Measurements from ENCODE around the gene COL5A1.

Gene COL5A1

GRCh38 chr9:134880484-134881312 is 239.1 kb downstream of the COL5A1 start, which contains the start of gene FCN2:
Gene FCN2, plus strand, starts transcription at chr9:134880810. Its CDS starts 12 bp downstream, at chr9:134880822.
- no peak within 1 kb of the TSS for H3K4me3 Mint-ChIP-seq
- no peaks in the 10 kb centered on the region for H3K4me1 Mint-ChIP-seq (ENCODE audit: low read depth)
- H3K9me3 Mint-ChIP-seq (ENCODE audit: low read depth) = no peaks in the 10 kb centered on the region
- no peak within 1 kb of the TSS for H3K27ac Mint-ChIP-seq
- H3K36me3 Mint-ChIP-seq = no peaks in the 10 kb centered on the region
- H3K27me3 Mint-ChIP-seq = no peaks in the 10 kb centered on the region

GRCh38 chr9:134881313-134881670 is 239.7 kb downstream of the COL5A1 start:
- no peaks in the 10 kb centered on the region for H3K4me1 Mint-ChIP-seq (ENCODE audit: low read depth)
- no peaks in the 10 kb centered on the region for H3K9me3 Mint-ChIP-seq (ENCODE audit: low read depth)
- no peak overlapping the region for H3K27ac Mint-ChIP-seq
- no peaks in the 10 kb centered on the region for H3K36me3 Mint-ChIP-seq
- H3K4me3 Mint-ChIP-seq = no peak overlapping the region
- no peaks in the 10 kb centered on the region for H3K27me3 Mint-ChIP-seq

- Mint-ChIP-seq H3K4me3 (no peak overlapping the region), H3K27me3 (no peaks in the 10 kb centered on the region), H3K4me1 (ENCODE audit: low read depth) (no peaks in the 10 kb centered on the region), H3K9me3 (ENCODE audit: low read depth) (no peaks in the 10 kb centered on the region), H3K36me3 (no peaks in the 10 kb centered on the region), H3K27ac (no peak overlapping the region)
These were observed 240.7 kb downstream of the COL5A1 start for GRCh38 chr9:134882204-134882785.

DNA sequence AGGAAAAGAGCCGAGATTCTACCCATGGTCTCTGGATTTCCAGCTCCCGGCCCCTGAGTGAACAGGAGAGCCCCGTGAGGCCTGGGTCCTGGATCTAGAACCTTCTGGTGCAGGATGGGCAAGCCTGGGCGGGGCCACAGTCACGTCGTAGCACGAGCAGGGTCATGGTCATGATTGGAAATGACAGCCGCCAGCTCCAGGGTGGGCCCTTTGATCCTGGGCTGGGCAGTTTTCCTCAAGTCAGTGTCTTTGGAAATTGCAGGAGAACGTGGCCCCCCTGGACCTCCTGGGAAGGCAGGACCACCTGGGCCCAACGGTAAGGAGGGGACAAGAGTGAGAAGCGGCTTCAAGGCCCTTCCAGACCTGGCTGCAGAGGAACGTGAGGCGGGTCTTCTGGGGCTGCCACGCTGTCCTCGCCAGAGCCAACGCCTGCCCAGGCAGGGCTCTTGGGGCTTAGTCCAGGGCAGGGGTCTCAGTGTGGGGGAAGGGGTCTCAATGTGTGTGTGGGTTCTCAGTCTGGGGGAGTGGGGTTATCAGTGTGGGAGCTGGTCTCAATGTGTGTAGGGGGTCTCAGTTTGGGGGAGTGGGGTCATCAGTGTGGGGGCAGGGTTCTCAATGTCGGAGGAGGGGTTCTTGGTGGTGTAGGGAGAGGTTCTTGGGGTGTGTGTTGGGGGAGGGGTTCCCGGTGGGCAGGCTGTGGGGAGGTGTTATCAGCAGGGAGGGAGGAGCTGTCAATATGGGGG is 241.6 kb downstream of the COL5A1 start:
- Mint-ChIP-seq H3K36me3 (no peaks in the 10 kb centered on the region), H3K27ac (no peak overlapping the region), H3K4me3 (no peak overlapping the region), H3K9me3 (ENCODE audit: low read depth) (no peaks in the 10 kb centered on the region), H3K27me3 (no peaks in the 10 kb centered on the region), H3K4me1 (ENCODE audit: low read depth) (peaks cover 2% of the 10 kb centered on the region)

DNA sequence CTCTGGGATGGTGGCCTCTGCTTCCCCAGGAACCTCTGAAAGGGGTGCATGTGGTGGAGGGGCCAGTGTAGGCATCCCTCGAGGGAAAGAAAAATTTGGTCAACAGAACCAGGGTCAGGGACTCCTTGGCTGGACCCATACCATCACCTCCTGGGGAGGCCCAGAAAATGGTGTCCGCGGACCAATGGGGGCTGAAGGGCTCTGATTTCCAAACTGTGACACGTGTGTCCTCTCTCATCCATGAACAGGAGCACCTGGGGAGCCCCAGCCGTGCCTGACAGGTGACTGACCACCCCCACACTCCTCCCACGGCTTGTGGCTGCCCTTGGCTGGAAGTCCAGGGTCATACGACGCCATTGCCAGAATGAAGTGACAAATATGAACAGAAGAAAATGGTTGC is 242.9 kb downstream of the COL5A1 start:
- H3K4me1 Mint-ChIP-seq (ENCODE audit: low read depth) = peaks cover 2% of the 10 kb centered on the region
- H3K36me3 Mint-ChIP-seq = no peaks in the 10 kb centered on the region
- H3K4me3 Mint-ChIP-seq = no peak overlapping the region
- H3K9me3 Mint-ChIP-seq (ENCODE audit: low read depth) = no peaks in the 10 kb centered on the region
- H3K27me3 Mint-ChIP-seq = no peaks in the 10 kb centered on the region
- H3K27ac Mint-ChIP-seq = no peak overlapping the region

GRCh38 chr9:134885001-134885678 is 243.5 kb downstream of the COL5A1 start:
- Mint-ChIP-seq H3K4me3 (no peak overlapping the region), H3K36me3 (no peaks in the 10 kb centered on the region), H3K27ac (no peak overlapping the region), H3K27me3 (no peaks in the 10 kb centered on the region), H3K9me3 (ENCODE audit: low read depth) (no peaks in the 10 kb centered on the region), H3K4me1 (ENCODE audit: low read depth) (peaks cover 2% of the 10 kb centered on the region)

- H3K27ac Mint-ChIP-seq = no peak overlapping the region
- peaks cover under 1% of the 10 kb centered on the region for H3K27me3 Mint-ChIP-seq
- H3K4me3 Mint-ChIP-seq = no peak overlapping the region
- H3K9me3 Mint-ChIP-seq (ENCODE audit: low read depth) = no peaks in the 10 kb centered on the region
- H3K36me3 Mint-ChIP-seq = no peaks in the 10 kb centered on the region
- peaks cover 2% of the 10 kb centered on the region for H3K4me1 Mint-ChIP-seq (ENCODE audit: low read depth)
These were observed 244.2 kb downstream of the COL5A1 start for GRCh38 chr9:134885679-134886412.

DNA sequence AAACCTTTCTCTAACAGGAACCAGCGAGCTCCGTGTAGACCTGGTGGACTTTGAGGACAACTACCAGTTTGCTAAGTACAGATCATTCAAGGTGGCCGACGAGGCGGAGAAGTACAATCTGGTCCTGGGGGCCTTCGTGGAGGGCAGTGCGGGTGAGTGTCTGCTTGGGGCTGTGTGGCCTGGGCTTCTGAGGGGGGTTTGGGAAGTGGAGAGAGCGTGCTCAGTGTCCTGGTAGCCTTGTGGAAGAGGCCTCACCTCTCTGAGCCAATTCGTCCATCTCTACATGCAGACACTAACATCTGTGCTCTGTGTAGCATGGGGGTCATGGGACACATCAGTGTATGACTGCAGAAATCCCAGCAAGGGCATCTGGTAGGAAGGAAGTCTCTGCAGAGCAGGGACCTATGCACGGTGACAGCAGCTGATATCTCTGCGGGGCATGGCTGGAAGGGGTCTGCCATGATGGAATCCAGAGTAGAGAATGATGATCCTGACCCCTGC is 244.9 kb downstream of the COL5A1 start:
- no peak overlapping the region for H3K4me3 Mint-ChIP-seq
- H3K36me3 Mint-ChIP-seq = no peaks in the 10 kb centered on the region
- peaks cover 4% of the 10 kb centered on the region for H3K27me3 Mint-ChIP-seq
- no peak overlapping the region for H3K27ac Mint-ChIP-seq
- H3K9me3 Mint-ChIP-seq (ENCODE audit: low read depth) = no peaks in the 10 kb centered on the region
- peaks cover 2% of the 10 kb centered on the region for H3K4me1 Mint-ChIP-seq (ENCODE audit: low read depth)

GRCh38 chr9:134887219-134887618 is 245.6 kb downstream of the COL5A1 start:
- no peaks in the 10 kb centered on the region for H3K9me3 Mint-ChIP-seq (ENCODE audit: low read depth)
- peaks cover 4% of the 10 kb centered on the region for H3K27me3 Mint-ChIP-seq
- no peak overlapping the region for H3K4me3 Mint-ChIP-seq
- no peaks in the 10 kb centered on the region for H3K36me3 Mint-ChIP-seq
- H3K4me1 Mint-ChIP-seq (ENCODE audit: low read depth) = peaks cover 2% of the 10 kb centered on the region
- no peak overlapping the region for H3K27ac Mint-ChIP-seq

DNA sequence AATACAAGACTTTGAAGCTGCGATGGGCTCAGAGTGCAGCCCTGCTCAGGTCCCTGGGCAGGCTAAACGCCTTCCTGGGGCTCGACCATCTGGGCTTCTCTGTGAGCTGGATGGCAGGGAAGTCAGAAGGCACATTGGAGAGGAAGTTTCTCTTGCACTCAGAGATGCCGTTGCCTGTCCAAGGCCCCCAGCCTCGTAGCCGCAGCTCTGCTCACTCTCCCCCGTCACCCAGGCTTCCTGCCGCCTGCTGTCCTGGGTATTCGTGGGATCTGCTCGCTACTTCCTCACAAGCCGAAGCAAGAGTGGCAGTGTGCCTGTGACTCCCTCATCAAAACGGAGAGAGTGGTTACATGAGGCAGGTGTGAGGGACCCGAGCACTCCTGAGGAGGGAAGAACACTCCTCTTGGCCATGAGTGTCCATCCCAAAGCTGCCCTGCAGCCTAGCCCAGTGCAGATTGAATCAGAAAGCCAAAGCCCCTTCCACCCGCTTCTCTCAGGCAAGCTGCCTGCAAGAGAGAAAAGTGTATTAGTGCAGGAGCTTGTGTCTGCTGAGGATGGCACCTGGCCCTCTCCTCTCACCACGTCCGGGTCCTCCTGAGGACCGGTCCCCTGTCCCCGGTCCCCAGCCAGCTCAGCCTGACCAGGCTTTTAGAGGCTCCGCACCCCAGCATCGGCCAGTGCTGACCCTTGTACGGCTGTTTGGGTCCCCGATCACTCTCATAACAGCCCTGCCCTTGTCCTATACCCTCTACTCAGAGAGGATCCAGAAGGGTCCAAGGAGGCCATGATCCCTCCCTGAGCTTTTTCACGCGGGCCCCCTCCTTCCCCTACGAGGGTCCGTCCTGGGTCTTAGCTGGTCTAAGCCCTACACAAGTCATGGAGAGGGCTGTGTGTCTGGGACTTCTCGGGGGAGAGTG is 246.3 kb downstream of the COL5A1 start:
- H3K36me3 Mint-ChIP-seq = no peaks in the 10 kb centered on the region
- no peak overlapping the region for H3K4me3 Mint-ChIP-seq
- peaks cover 4% of the 10 kb centered on the region for H3K27me3 Mint-ChIP-seq
- peaks cover 2% of the 10 kb centered on the region for H3K4me1 Mint-ChIP-seq (ENCODE audit: low read depth)
- H3K27ac Mint-ChIP-seq = no peak overlapping the region
- H3K9me3 Mint-ChIP-seq (ENCODE audit: low read depth) = no peaks in the 10 kb centered on the region

GRCh38 chr9:134888603-134889190 is 247.1 kb downstream of the COL5A1 start:
- H3K4me3 Mint-ChIP-seq = no peak overlapping the region
- no peaks in the 10 kb centered on the region for H3K9me3 Mint-ChIP-seq (ENCODE audit: low read depth)
- H3K27ac Mint-ChIP-seq = no peak overlapping the region
- H3K27me3 Mint-ChIP-seq = peaks cover 4% of the 10 kb centered on the region
- H3K4me1 Mint-ChIP-seq (ENCODE audit: low read depth) = peaks cover 2% of the 10 kb centered on the region
- H3K36me3 Mint-ChIP-seq = no peaks in the 10 kb centered on the region

GRCh38 chr9:134889386-134890154 is 248.0 kb downstream of the COL5A1 start:
- Mint-ChIP-seq H3K27me3 (peaks cover 4% of the 10 kb centered on the region), H3K27ac (no peak overlapping the region), H3K4me3 (no peak overlapping the region), H3K36me3 (no peaks in the 10 kb centered on the region), H3K4me1 (ENCODE audit: low read depth) (peaks cover 2% of the 10 kb centered on the region), H3K9me3 (ENCODE audit: low read depth) (no peaks in the 10 kb centered on the region)

DNA sequence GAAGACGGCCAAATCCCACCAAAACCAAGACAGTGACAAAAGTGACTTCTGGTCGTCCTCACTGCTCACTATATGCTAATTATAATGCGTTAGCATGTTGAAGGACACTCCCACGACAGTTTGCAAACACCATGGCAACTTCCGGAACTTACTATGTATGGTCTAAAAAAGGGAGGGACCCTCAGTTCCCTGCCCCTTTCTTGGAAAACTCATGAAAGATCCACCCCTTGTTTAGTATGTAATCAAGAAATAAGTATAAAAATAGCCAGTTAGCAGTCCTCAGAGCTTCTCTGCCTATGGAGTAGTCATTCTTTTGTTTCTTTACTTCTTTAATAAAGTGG is 248.5 kb downstream of the COL5A1 start:
- Mint-ChIP-seq H3K9me3 (ENCODE audit: low read depth) (no peaks in the 10 kb centered on the region), H3K27ac (no peak overlapping the region), H3K4me1 (ENCODE audit: low read depth) (peaks cover 2% of the 10 kb centered on the region), H3K36me3 (no peaks in the 10 kb centered on the region), H3K27me3 (peaks cover 6% of the 10 kb centered on the region), H3K4me3 (no peak overlapping the region)

Data from activated naive CD8-positive, alpha-beta T cell (primary cell).